IPS-18a (cell line): Measurements from ENCODE around the gene KCNH8.
"Not testable (repeated sequence)": the region's sequence is repeated elsewhere in the genome, so short reads cannot be mapped to it uniquely, and the experiment has no call there.

Source experiments
- H3K27ac ChIP-seq: one replicate; pipeline ENCODE4 v1.5.1; 2013; ENCODE audit warnings: low read length
- H3K27me3 ChIP-seq: one replicate; pipeline ENCODE4 v1.6.1; 2013; ENCODE audit warnings: mild to moderate bottlenecking, low read length; ENCODE audit not compliant: control insufficient read depth, insufficient read depth
- H3K36me3 ChIP-seq: one replicate; pipeline ENCODE4 v1.6.1; 2013; ENCODE audit warnings: low read depth, low read length; ENCODE audit not compliant: control insufficient read depth
- H3K4me1 ChIP-seq: one replicate; pipeline ENCODE4 v1.6.1; 2013; ENCODE audit warnings: low read depth, low read length; ENCODE audit not compliant: control insufficient read depth
- H3K4me3 ChIP-seq: one replicate; pipeline ENCODE4 v1.5.1; 2013; ENCODE audit warnings: low read length
- H3K9ac ChIP-seq: one replicate; pipeline ENCODE4 v1.6.1; 2013; ENCODE audit warnings: mild to moderate bottlenecking, low read length, moderate library complexity
- H3K9me3 ChIP-seq: one replicate; pipeline ENCODE4 v1.6.1; 2013; ENCODE audit warnings: low read depth, low read length; ENCODE audit not compliant: control insufficient read depth

The KCNH8 gene

GRCh38 chr3:19226479-19226878 lies 78.2 kb downstream of the KCNH8 start:
- no peak overlapping the region for H3K27ac ChIP-seq
- no peaks in the 10 kb centered on the region for H3K36me3 ChIP-seq
- H3K4me3 ChIP-seq: no peak overlapping the region

GRCh38 chr3:19228167-19228566 lies 79.9 kb downstream of the KCNH8 start:
- peaks cover 4% of the 10 kb centered on the region for H3K4me1 ChIP-seq

More at GRCh38 chr3:19226479-19226878, 78.2 kb downstream of the KCNH8 start:
- Histone ChIP-seq H3K9me3 (no peaks in the 10 kb centered on the region), H3K9ac (no peak overlapping the region), H3K27me3 (no peaks in the 10 kb centered on the region), H3K4me1 (peaks cover 4% of the 10 kb centered on the region)

GRCh38 chr3:19229086-19229485 lies 80.8 kb downstream of the KCNH8 start:
- Histone ChIP-seq H3K9ac (no peak overlapping the region), H3K36me3 (no peaks in the 10 kb centered on the region), H3K9me3 (no peaks in the 10 kb centered on the region), H3K27me3 (no peaks in the 10 kb centered on the region), H3K27ac (no peak overlapping the region), H3K4me3 (no peak overlapping the region), H3K4me1 (peaks cover 4% of the 10 kb centered on the region)

More at GRCh38 chr3:19228167-19228566, 79.9 kb downstream of the KCNH8 start:
- Histone ChIP-seq H3K9me3 (no peaks in the 10 kb centered on the region), H3K36me3 (no peaks in the 10 kb centered on the region), H3K4me3 (no peak overlapping the region), H3K27ac (no peak overlapping the region), H3K27me3 (no peaks in the 10 kb centered on the region), H3K9ac (no peak overlapping the region)

GRCh38 chr3:19229881-19230280 lies 81.6 kb downstream of the KCNH8 start:
- H3K27ac ChIP-seq, H3K9ac ChIP-seq, H3K4me3 ChIP-seq: not testable (repeated sequence)

GRCh38 chr3:19231792-19232461 lies 83.6 kb downstream of the KCNH8 start:
- Histone ChIP-seq H3K36me3 (no peaks in the 10 kb centered on the region), H3K27ac (no peak overlapping the region), H3K4me1 (peaks cover under 1% of the 10 kb centered on the region), H3K9ac (no peak overlapping the region), H3K9me3 (no peaks in the 10 kb centered on the region), H3K4me3 (no peak overlapping the region), H3K27me3 (no peaks in the 10 kb centered on the region)

More at GRCh38 chr3:19229881-19230280, 81.6 kb downstream of the KCNH8 start:
- not testable (repeated sequence) for H3K36me3 ChIP-seq, H3K9me3 ChIP-seq, H3K4me1 ChIP-seq, H3K27me3 ChIP-seq

- H3K27ac ChIP-seq: no peak overlapping the region
- no peaks in the 10 kb centered on the region for H3K9me3 ChIP-seq
- H3K36me3 ChIP-seq: no peaks in the 10 kb centered on the region
- H3K4me1 ChIP-seq: no peaks in the 10 kb centered on the region
- H3K9ac ChIP-seq: no peak overlapping the region
- no peak overlapping the region for H3K4me3 ChIP-seq
- no peaks in the 10 kb centered on the region for H3K27me3 ChIP-seq
Measured at GRCh38 chr3:19232566-19232965, 84.3 kb downstream of the KCNH8 start.

- H3K27me3 ChIP-seq, H3K4me1 ChIP-seq, H3K36me3 ChIP-seq, H3K9ac ChIP-seq, H3K4me3 ChIP-seq, H3K27ac ChIP-seq, H3K9me3 ChIP-seq: not testable (repeated sequence)
Measured at GRCh38 chr3:19233882-19234784, 85.8 kb downstream of the KCNH8 start.

GRCh38 chr3:19248143-19248542 lies 99.8 kb downstream of the KCNH8 start:
- Histone ChIP-seq H3K9me3 (no peaks in the 10 kb centered on the region), H3K4me1 (peaks cover 4% of the 10 kb centered on the region), H3K36me3 (no peaks in the 10 kb centered on the region), H3K27me3 (no peaks in the 10 kb centered on the region), H3K4me3 (no peak overlapping the region), H3K27ac (no peak overlapping the region), H3K9ac (no peak overlapping the region)

GRCh38 chr3:19248767-19249166 lies 100.5 kb downstream of the KCNH8 start:
- no peak overlapping the region for H3K9ac ChIP-seq
- no peaks in the 10 kb centered on the region for H3K9me3 ChIP-seq
- no peak overlapping the region for H3K4me3 ChIP-seq
- H3K4me1 ChIP-seq: peaks cover 4% of the 10 kb centered on the region
- no peak overlapping the region for H3K27ac ChIP-seq
- H3K36me3 ChIP-seq: no peaks in the 10 kb centered on the region
- no peaks in the 10 kb centered on the region for H3K27me3 ChIP-seq

- no peaks in the 10 kb centered on the region for H3K36me3 ChIP-seq
- no peaks in the 10 kb centered on the region for H3K9me3 ChIP-seq
- no peak overlapping the region for H3K9ac ChIP-seq
- H3K27me3 ChIP-seq: no peaks in the 10 kb centered on the region
- peaks cover 4% of the 10 kb centered on the region for H3K4me1 ChIP-seq
- H3K27ac ChIP-seq: no peak overlapping the region
- no peak overlapping the region for H3K4me3 ChIP-seq
Measured at GRCh38 chr3:19250959-19251610, 102.8 kb downstream of the KCNH8 start.

- Histone ChIP-seq H3K36me3 (no peaks in the 10 kb centered on the region), H3K27me3 (no peaks in the 10 kb centered on the region), H3K9me3 (no peaks in the 10 kb centered on the region), H3K4me1 (peaks cover 4% of the 10 kb centered on the region), H3K4me3 (no peak overlapping the region), H3K27ac (no peak overlapping the region), H3K9ac (no peak overlapping the region)
Measured at GRCh38 chr3:19254189-19254588, 105.9 kb downstream of the KCNH8 start.
